Activated naive CD4-positive, alpha-beta T cell treated with anti-CD3 and anti-CD28 coated beads for 36 hours (primary cell): ENCODE measurements around the gene SLC26A2. TPM values are rescaled to one million over a fixed set of nuclear protein-coding genes. Genes with fewer than 3 reads are reported as not detected.
A peak's percentile ranks its signal among the peaks of the same experiment; 100 is the strongest.
"Not testable (repeated sequence)": the region's sequence is repeated elsewhere in the genome, so short reads cannot be mapped to it uniquely, and the experiment has no call there.

ENCODE experiments used
- CTCF ChIA-PET: fragments of 350-600 bp; sonication (Branson Sonifier 250); formaldehyde crosslinking; loops from one replicate; lab custom pipeline; 2021; ENCODE audit warnings: antibody characterized with exemption; lab: Charles Lee
- DNase-seq: peaks from one replicate; pipeline ENCODE4 v3.0.0-alpha.2; 2020
- H3K27ac Mint-ChIP-seq: one replicate; pipeline ENCODE4 v1.8.0; 2021; ENCODE audit warnings: mild to moderate bottlenecking, mixed read lengths
- H3K27me3 Mint-ChIP-seq: one replicate; pipeline ENCODE4 v1.8.0; 2021; ENCODE audit warnings: low read depth, mixed read lengths
- H3K36me3 Mint-ChIP-seq: one replicate; pipeline ENCODE4 v1.8.0; 2021; ENCODE audit warnings: low read depth, mixed read lengths
- H3K4me1 Mint-ChIP-seq: one replicate; pipeline ENCODE4 v1.8.0; 2021; ENCODE audit warnings: low read depth, mixed read lengths
- H3K4me3 Mint-ChIP-seq: one replicate; pipeline ENCODE4 v1.8.0; 2021; ENCODE audit warnings: mild to moderate bottlenecking, moderate library complexity, mixed read lengths
- H3K9me3 Mint-ChIP-seq: one replicate; pipeline ENCODE4 v1.8.0; 2021; ENCODE audit warnings: mixed read lengths
- intact Hi-C: fragments of 100-400 bp; cut with micrococcal nuclease; formaldehyde crosslinking; loops from one replicate; pipeline ENCODE4 v1.15.1; 2023
- total RNA-seq, 2 experiments: library from RNA; stranded (reverse); gene quantifications; one replicate each; pipeline ENCODE4 v1.2.3, GENCODE V29; 2021

The SLC26A2 gene
- total RNA-seq, 2 experiments from 2014 or later, result 3.5 to 3.7 TPM

DNA sequence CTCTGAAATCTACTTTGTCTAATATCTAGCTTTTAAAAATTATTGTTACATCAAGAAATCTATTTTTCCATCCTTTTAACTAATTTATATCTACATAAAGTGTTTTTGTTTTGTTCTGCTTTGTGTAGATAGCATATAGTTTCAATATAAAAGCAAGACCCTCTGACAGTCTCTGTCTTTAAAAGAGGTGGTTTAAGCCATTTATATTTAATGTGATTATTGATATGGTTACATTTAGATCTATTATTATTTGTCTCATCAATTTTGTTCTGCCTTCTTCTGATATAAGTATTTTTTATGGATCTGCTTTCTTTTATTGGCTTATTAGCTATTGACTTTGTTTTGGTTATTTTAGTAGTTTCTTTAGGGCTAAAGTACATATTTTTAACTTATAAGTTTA is 56.0 kb downstream of the SLC26A2 start:
- Mint-ChIP-seq H3K4me1 (peaks cover 7% of the 10 kb centered on the region), H3K27me3 (no peaks in the 10 kb centered on the region), H3K36me3 (peaks cover 66% of the 10 kb centered on the region), H3K9me3 (no peaks in the 10 kb centered on the region), H3K27ac (no peak overlapping the region), H3K4me3 (no peak overlapping the region)
- intact Hi-C loops, result no loop called here
- no peak for DNase-seq
- CTCF ChIA-PET, result interaction anchor here (0.6 kb wide), 1 partner anchor 13 kb away, joined by 6 read pairs; no protein-coding TSS in a partner anchor

DNA sequence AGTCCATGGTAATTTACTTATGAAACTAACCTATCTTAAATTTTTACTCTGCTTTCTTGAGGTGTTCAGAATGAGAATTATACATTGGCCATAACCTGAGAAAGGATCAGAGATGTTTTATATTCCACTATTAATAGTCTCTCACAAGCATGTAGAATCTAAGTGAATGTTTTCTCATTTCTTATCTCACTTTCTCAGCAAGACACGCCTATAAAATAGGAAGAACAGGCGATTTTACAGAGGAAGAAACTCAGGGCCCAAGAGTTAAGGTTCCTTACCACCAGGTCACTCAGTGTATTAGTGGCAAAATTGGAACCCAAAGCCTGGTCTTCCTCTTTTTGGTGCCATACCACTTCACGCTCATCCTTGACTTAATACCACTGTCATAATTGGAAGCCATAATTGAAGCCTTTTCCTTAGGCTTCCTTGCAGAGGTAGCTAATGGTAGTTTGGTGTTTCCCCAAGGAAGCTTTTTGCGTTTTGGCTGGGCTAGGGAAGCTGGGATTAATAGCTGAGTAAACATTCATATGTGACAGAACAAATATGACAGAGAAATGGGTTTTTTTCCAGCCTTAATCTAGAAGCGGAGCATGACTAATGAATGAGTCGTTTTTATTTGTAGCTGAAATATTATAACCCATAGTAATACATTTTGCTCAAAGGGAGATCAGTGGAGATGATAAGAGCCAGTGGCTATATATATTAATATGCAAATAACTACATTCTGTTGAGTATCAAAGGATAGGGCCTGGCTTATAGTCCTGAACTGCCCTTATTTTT is 56.9 kb downstream of the SLC26A2 start:
- no peak overlapping the region for H3K4me3 Mint-ChIP-seq
- no peak overlapping the region for H3K27ac Mint-ChIP-seq
- CTCF ChIA-PET, result interaction anchor here (1.4 kb wide), 1 partner anchor 28 kb away, joined by 4 read pairs; no protein-coding TSS in a partner anchor
- peaks cover 15% of the 10 kb centered on the region for H3K4me1 Mint-ChIP-seq
- intact Hi-C loops, result no loop called here
- H3K9me3 Mint-ChIP-seq, result no peaks in the 10 kb centered on the region
- peaks cover 69% of the 10 kb centered on the region for H3K36me3 Mint-ChIP-seq
- H3K27me3 Mint-ChIP-seq, result no peaks in the 10 kb centered on the region
- DNase-seq, result no peak

DNA sequence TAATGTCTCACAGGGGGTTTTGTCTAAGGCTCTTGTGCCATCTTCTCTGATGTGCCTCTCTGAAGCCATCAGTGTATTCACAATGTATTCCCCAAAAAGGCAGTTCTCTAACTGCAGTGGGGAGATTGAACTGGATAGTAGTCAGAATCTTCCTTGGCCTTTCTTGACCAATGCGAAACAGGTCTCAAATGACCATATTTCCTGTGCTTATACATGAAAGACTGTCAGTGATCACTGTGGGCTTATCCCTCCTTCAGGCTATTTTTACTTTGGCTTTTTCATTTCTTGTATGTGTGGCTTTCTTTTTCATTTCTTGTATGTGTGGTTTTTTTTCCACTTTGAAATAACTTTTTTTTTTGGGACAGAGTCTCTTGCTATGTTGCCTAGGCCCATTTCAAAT is 59.7 kb downstream of the SLC26A2 start:
- intact Hi-C loops, result no loop called here
- H3K9me3 Mint-ChIP-seq, result no peaks in the 10 kb centered on the region
- DNase-seq, result no peak
- peaks cover 55% of the 10 kb centered on the region for H3K36me3 Mint-ChIP-seq
- H3K27ac Mint-ChIP-seq, result peak overlapping the region; percentile 55
- CTCF ChIA-PET, result interaction anchor here (1.9 kb wide), 1 partner anchor 30 kb away, joined by 5 read pairs; no protein-coding TSS in a partner anchor
- H3K4me3 Mint-ChIP-seq, result no peak overlapping the region
- peaks cover 15% of the 10 kb centered on the region for H3K4me1 Mint-ChIP-seq
- H3K27me3 Mint-ChIP-seq, result no peaks in the 10 kb centered on the region

DNA sequence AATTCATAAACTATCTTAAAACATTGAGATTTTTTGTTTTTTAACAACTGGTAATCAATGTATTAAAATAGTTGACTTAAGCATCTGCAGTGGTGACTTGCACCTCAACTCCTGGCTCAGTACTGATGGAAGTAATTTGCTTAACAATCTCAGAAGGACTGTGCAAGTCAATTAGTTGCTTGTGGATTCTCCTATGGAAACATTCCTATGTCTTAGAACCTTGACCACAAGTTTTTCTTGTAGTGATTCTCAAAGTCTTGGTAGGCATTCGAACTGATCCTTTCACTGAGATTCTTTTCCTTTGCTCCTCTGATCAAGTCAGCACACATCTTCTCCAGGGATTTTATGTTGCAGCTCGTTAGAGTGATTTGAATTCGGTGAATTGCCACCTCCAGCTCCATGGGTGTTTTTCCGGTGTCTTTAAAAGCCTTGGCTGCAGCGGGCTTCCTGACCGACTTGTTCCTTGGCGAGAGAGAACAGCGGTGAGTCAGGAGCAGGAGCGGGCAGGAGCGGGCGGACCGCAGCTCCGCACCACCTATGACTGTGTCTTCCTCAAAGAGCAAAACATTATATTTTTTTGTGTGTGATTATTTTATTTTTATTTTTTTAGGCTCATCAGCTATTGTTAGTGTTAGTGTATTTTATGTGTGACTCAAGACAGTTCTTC is 61.1 kb downstream of the SLC26A2 start:
- Mint-ChIP-seq H3K27me3 (no peaks in the 10 kb centered on the region), H3K4me3 (no peak overlapping the region), H3K36me3 (peaks cover 47% of the 10 kb centered on the region), H3K9me3 (no peaks in the 10 kb centered on the region), H3K4me1 (peaks cover 15% of the 10 kb centered on the region), H3K27ac (peak overlapping the region; percentile 5)
- CTCF ChIA-PET, result interaction anchor here (1.4 to 1.9 kb wide), 2 partner anchors 19 to 31 kb away, joined by 3 to 5 read pairs; no protein-coding TSS in a partner anchor
- no peak for DNase-seq
- intact Hi-C loops, result no loop called here

DNA sequence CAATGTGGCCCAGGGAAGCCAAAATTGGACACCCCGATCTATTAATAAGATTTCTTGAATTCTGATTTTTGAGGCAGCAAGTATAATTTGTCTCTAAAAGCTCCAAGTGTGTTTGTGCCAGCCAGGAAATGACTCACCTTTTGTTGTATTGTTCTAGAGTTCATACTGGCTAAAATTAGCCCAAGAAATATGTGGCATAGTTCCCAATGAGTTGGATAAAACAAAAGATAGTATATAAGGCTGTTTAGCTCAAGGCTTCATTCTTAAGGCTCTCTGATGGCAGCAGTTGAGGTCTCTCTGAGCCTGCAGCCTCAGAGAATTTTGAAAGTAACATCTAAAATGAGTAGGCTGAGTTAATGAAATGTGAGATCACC is 61.6 kb downstream of the SLC26A2 start:
- peaks cover 45% of the 10 kb centered on the region for H3K36me3 Mint-ChIP-seq
- DNase-seq, result no peak
- peak overlapping the region; percentile 5 for H3K27ac Mint-ChIP-seq
- CTCF ChIA-PET, result interaction anchor here (0.6 to 1.9 kb wide), 3 partner anchors 10 to 97 kb away, joined by 3 to 5 read pairs (median 3); no protein-coding TSS in a partner anchor
- no peaks in the 10 kb centered on the region for H3K9me3 Mint-ChIP-seq
- H3K4me3 Mint-ChIP-seq, result no peak overlapping the region
- intact Hi-C loops, result no loop called here
- no peaks in the 10 kb centered on the region for H3K27me3 Mint-ChIP-seq
- H3K4me1 Mint-ChIP-seq, result peaks cover 15% of the 10 kb centered on the region

DNA sequence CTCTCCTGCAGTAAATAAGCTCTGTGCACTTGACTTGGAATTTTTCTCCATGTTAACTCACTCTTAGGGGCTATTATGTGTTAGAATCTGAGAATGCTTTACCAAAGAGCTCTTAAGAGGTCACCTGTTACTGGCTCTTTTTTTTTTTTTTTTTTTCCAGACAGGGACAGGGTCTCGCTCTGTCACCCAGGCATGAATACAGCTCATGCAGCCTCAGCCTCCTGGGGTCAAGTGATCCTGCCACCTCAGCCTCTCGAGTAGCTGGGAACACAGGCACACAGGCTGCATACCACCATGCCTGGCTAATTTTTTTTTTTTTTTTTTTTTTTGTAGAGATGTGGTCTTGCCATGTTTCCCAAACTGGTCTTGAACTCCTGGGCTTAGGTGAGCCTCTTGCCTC is 62.1 kb downstream of the SLC26A2 start:
- Mint-ChIP-seq H3K4me3 (no peak overlapping the region), H3K9me3 (no peaks in the 10 kb centered on the region), H3K27ac (no peak overlapping the region), H3K36me3 (peaks cover 41% of the 10 kb centered on the region), H3K27me3 (no peaks in the 10 kb centered on the region), H3K4me1 (peaks cover 15% of the 10 kb centered on the region)
- intact Hi-C loops, result no loop called here
- CTCF ChIA-PET, result interaction anchor here (0.6 to 0.8 kb wide), 2 partner anchors 11 to 96 kb away, joined by 3 read pairs; no protein-coding TSS in a partner anchor
- no peak for DNase-seq

DNA sequence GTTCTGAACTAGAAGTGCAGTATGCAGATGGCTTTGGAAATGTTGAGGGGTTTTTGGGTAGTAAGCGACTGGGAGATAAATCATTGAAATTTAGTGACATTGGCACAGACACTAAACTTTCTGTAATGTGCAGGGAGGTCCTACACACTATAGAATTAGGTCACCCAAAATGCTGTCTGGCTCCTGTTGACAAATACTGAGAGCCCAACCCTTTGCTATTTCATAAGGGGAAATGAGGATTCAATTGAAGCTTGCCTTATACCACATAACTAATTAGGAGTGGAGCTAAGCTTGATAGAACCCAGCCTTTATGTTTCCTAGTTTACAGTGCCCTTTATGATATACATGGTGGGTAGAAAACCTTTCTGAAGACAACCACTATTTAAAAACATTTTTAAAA is 62.6 kb downstream of the SLC26A2 start:
- CTCF ChIA-PET, result interaction anchor here (0.8 kb wide), 1 partner anchor 11 kb away, joined by 3 read pairs; no protein-coding TSS in a partner anchor
- H3K4me1 Mint-ChIP-seq, result peaks cover 15% of the 10 kb centered on the region
- no peaks in the 10 kb centered on the region for H3K27me3 Mint-ChIP-seq
- no peaks in the 10 kb centered on the region for H3K9me3 Mint-ChIP-seq
- no peak overlapping the region for H3K27ac Mint-ChIP-seq
- H3K36me3 Mint-ChIP-seq, result peaks cover 45% of the 10 kb centered on the region
- no peak for DNase-seq
- no peak overlapping the region for H3K4me3 Mint-ChIP-seq
- intact Hi-C loops, result no loop called here

DNA sequence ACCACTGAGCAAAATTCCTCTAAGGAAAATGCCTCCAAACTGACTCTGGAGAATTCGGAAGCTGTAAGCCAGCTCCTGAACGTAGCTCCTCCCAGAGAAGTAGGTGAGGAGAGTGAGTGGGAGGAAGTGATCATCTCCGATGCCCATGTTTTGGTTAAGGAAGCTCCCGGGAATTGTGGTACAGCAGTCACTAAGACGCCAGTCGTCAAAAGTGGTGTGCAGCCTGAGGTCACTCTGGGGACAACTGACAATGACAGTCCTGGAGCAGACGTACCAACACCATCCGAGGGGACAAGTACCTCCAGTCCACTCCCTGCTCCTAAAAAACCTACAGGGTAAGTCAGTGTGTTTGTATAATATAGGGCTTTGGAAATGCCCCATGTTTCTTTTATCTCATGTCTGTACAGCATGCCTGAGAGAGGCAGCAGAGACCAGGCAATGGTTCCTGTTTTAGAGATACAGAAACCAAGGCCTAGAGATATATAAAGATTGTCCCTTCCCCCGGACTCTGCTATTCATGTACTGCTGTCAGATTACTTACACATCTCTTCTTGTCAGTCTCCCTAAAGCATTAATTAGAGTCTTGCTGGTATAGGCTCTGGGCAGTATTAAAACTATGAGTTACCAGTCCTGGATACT is 63.9 kb downstream of the SLC26A2 start:
- CTCF ChIA-PET, result no interaction called here
- H3K36me3 Mint-ChIP-seq, result peaks cover 38% of the 10 kb centered on the region
- peaks cover 13% of the 10 kb centered on the region for H3K4me1 Mint-ChIP-seq
- H3K27me3 Mint-ChIP-seq, result no peaks in the 10 kb centered on the region
- no peak for DNase-seq
- no peak overlapping the region for H3K27ac Mint-ChIP-seq
- intact Hi-C loops, result no loop called here
- no peak overlapping the region for H3K4me3 Mint-ChIP-seq
- H3K9me3 Mint-ChIP-seq, result no peaks in the 10 kb centered on the region

DNA sequence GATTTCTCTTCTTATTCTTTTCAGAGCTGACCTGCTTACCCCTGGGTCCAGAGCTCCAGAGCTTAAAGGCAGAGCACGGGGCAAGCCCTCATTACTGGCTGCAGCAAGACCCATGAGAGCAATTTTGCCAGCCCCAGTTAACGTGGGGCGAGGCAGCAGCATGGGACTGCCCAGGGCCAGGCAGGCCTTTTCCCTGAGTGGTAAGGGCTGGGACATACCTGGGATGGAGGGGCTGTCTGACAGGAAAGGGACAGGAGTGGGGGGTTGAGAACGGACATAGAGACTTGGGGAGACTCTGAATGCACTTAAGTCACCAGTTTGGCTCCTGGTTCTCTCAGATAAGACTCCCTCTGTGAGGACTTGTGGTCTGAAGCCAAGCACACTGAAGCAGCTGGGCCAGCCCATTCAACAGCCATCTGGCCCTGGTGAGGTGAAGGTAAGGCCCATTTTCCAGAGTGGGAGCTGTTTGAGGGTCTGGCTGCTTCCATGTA is 66.2 kb downstream of the SLC26A2 start:
- Mint-ChIP-seq H3K4me3 (no peak overlapping the region), H3K27me3 (no peaks in the 10 kb centered on the region), H3K27ac (no peak overlapping the region), H3K36me3 (peaks cover 44% of the 10 kb centered on the region), H3K4me1 (peaks cover 6% of the 10 kb centered on the region), H3K9me3 (no peaks in the 10 kb centered on the region)
- CTCF ChIA-PET, result no interaction called here
- DNase-seq, result no peak
- intact Hi-C loops, result no loop called here

DNA sequence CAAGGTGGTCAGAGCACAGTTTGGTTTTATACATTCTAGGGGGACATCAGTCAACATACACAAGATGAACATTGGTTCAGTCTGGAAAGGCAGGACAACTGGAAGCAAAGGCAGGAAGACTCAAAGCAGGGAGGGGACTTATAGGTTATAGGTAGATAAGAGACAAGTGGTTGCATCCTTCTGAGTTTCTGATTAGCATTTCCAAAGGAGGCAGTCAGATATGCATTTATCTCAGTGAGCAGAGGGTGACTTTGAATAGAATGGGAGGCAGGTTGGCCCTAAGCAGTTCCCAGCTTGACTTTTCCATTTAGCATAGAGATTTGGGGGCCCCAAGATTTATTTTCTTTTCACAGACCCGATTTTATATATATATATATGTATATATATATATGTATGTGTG is 67.5 kb downstream of the SLC26A2 start:
- H3K9me3 Mint-ChIP-seq, H3K4me3 Mint-ChIP-seq, H3K4me1 Mint-ChIP-seq, intact Hi-C loops, DNase-seq, H3K27ac Mint-ChIP-seq, H3K27me3 Mint-ChIP-seq: not testable (repeated sequence)
- H3K36me3 Mint-ChIP-seq, result peaks cover 41% of the 10 kb centered on the region
- CTCF ChIA-PET, result interaction anchor here (1.1 kb wide), 1 partner anchor 190 kb away, joined by 3 read pairs; no protein-coding TSS in a partner anchor

DNA sequence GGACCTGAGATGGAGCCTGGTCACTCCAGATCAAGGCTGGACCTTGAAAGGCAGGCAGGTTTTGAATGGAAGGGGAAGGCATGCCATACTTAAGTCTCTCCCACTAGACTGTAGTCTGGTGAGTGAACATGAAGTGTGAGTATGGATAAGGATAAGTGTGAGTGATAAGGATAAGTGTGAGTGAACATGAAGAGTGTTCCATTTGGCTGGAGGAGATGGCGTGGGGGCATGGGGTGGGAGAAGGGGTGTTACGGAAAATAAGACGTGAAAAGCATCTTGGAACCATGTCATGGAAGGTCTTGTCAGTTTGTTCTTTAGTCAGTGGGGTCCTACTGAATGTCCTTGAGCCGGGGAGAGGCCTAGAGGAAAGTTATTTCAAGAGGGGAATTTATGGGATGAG is 72.8 kb downstream of the SLC26A2 start:
- H3K4me1 Mint-ChIP-seq, result no peaks in the 10 kb centered on the region
- no peak overlapping the region for H3K4me3 Mint-ChIP-seq
- intact Hi-C loops, result no loop called here
- H3K36me3 Mint-ChIP-seq, result peaks cover 39% of the 10 kb centered on the region
- no peak for DNase-seq
- no peaks in the 10 kb centered on the region for H3K9me3 Mint-ChIP-seq
- H3K27me3 Mint-ChIP-seq, result no peaks in the 10 kb centered on the region
- CTCF ChIA-PET, result no interaction called here
- H3K27ac Mint-ChIP-seq, result no peak overlapping the region

DNA sequence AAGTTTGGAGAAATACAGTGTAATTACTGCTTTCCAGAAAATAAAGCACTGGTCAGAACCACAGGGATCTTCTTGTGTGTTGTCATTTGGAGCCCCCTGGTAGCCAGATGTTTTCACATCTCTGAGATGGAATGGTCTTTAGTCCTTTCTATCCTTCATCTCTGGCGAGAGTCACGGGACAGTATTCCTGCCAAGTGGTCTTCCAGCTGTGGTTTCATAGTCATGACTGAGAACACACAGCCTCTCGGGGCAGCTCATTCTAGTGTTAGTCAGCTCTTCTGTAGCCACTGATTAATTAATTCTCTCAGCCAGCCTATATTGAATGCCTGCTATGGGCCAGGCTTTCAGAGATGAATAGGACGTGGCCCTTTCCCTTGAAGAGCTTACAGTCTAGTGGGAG is 74.1 kb downstream of the SLC26A2 start:
- Mint-ChIP-seq H3K36me3 (peaks cover 38% of the 10 kb centered on the region), H3K4me3 (no peak overlapping the region), H3K9me3 (no peaks in the 10 kb centered on the region), H3K4me1 (no peaks in the 10 kb centered on the region), H3K27ac (no peak overlapping the region), H3K27me3 (no peaks in the 10 kb centered on the region)
- intact Hi-C loops, result no loop called here
- CTCF ChIA-PET, result interaction anchor here (1.1 kb wide), 1 partner anchor 30 kb away, joined by 3 read pairs; no protein-coding TSS in a partner anchor
- DNase-seq, result no peak
